Hematopoietic multipotent progenitor cell (in vitro differentiated cells): ENCODE measurements around the gene MICALL2. TPM values are rescaled to one million over a fixed set of nuclear protein-coding genes. Genes with fewer than 3 reads are reported as not detected.
"Not testable (repeated sequence)": the region's sequence is repeated elsewhere in the genome, so short reads cannot be mapped to it uniquely, and the experiment has no call there.

ENCODE experiments used
- DNase-seq, 3 donors: peaks; one replicate each; pipeline ENCODE4 v3.0.0-alpha.2; 2011 to 2015; ENCODE audit warnings: low read depth in 2 of 3, low spot score in 2 of 3
- total RNA-seq: library from RNA; depleted of rRNA; stranded (reverse); fragments of >200 nt; gene quantifications from one replicate; pipeline ENCODE4 v1.2.3, GENCODE V29; 2012

The MICALL2 gene
- total RNA-seq, 1 donor = 8.1 TPM

- no peak for DNase-seq
These were observed 8.8 kb downstream of the MICALL2 start for GRCh38 chr7:1450431-1450830.

GRCh38 chr7:1449951-1450350, 9.3 kb downstream of the MICALL2 start:
- no peak for DNase-seq

- no peak for DNase-seq
These were observed 9.8 kb downstream of the MICALL2 start for GRCh38 chr7:1449501-1449900.

- DNase-seq = no peak
These were observed 10.3 kb downstream of the MICALL2 start for GRCh38 chr7:1448958-1449357.

GRCh38 chr7:1447551-1448244, 11.6 kb downstream of the MICALL2 start:
- DNase-seq = no peak

- no peak for DNase-seq
These were observed 12.2 kb downstream of the MICALL2 start for GRCh38 chr7:1447112-1447511.

- no peak for DNase-seq
These were observed 12.6 kb downstream of the MICALL2 start for GRCh38 chr7:1446620-1447032.

- not testable (repeated sequence) for DNase-seq
These were observed 13.2 kb downstream of the MICALL2 start for GRCh38 chr7:1446026-1446425.

- DNase-seq = no peak
These were observed 13.9 kb downstream of the MICALL2 start for GRCh38 chr7:1445341-1445740.

GRCh38 chr7:1444925-1445322, 14.3 kb downstream of the MICALL2 start:
- no peak for DNase-seq

- DNase-seq = no peak
These were observed 14.9 kb downstream of the MICALL2 start for GRCh38 chr7:1444214-1444924.

GRCh38 chr7:1443587-1444200, 15.6 kb downstream of the MICALL2 start:
- not testable (repeated sequence) for DNase-seq

GRCh38 chr7:1442355-1443124, 16.7 kb downstream of the MICALL2 start:
- no peak for DNase-seq

- DNase-seq = no peak
These were observed 17.5 kb downstream of the MICALL2 start for GRCh38 chr7:1441615-1442354.

GRCh38 chr7:1440620-1441019, 18.6 kb downstream of the MICALL2 start:
- DNase-seq = no peak

GRCh38 chr7:1439373-1440363, 19.6 kb downstream of the MICALL2 start:
- no peak for DNase-seq

- DNase-seq = no peak
These were observed 20.4 kb downstream of the MICALL2 start for GRCh38 chr7:1438821-1439220.

GRCh38 chr7:1438208-1438607, 21.1 kb downstream of the MICALL2 start:
- no peak for DNase-seq

GRCh38 chr7:1437155-1437880, 22.0 kb downstream of the MICALL2 start:
- no peak for DNase-seq
